Measurements from ENCODE around the gene INPP5E.
"Not testable (repeated sequence)": the region's sequence is repeated elsewhere in the genome, so short reads cannot be mapped to it uniquely, and the experiment has no call there.

Gene INPP5E

DNA sequence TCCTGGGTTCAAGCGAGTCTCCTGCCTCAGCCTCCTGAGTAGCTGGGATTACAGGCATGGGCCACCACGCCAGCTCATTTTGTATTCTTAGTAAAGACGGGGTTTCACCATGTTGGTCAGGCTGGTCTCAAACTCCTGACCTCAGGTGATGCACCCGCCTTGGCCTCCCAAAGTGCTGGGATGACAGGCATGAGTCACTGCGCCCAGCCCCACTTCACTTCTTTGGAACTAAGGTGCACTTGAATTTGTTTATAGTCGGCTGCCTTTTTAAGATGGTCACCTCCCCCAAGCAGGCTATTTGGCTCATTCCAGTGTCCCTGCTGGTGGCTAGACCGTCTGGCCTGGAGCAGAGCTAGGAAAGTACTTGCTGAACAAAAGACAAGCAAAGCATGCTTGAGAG lies 14.3 kb downstream of the INPP5E start:
- DNase-seq, result not testable (repeated sequence)

DNA sequence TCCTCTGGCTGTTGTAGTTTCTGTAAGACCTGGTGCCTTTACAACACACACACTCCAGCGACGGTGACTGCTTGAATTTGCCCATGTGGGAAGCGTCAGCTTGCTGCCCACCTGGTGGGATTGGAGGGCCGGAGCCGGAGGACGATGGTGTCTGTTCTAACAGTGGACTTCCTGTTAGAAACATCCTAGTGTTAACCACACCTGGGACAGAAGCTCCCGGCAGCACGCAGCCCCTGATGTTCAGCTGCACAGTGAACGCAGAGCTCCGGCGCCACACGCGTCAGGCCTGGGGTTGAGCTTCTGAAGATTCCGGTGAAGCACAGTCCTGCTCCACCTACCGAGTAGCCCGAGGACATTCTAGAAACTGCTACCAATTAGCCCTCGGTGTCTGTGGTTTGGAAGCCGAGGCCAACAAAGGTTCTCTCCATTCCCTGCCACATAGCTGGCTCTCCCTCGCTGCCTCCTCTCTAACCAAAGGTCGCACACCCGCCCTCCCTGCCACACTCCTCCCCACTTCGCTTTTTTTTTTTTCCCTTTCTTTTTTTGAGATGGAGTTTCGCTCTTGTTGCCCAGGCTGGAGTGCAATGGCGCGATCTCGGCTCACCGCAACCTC lies 14.8 kb downstream of the INPP5E start:
- DNase-seq, result no peak

- no peak for DNase-seq
Measured at GRCh38 chr9:136423432-136424146, 16.1 kb downstream of the INPP5E start.

DNA sequence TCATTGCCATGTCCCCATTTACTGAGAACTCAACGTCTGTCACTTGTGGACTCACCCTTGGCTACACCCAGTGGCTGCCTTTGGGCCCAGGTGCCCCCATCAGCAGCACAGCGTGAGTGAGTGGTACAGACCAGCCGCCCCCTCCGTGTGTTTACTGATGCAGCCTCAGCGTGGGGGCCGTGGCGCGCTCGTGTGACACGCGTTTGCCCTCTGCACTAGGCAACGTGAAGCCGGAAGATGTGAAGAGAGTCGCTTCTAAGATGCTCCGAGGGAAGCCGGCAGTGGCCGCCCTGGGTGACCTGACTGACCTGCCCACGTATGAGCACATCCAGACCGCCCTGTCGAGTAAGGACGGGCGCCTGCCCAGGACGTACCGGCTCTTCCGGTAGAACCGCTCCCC lies 16.8 kb downstream of the INPP5E start:
- DNase-seq, result no peak

- no peak for DNase-seq
Measured at GRCh38 chr9:136421791-136422190, 17.9 kb downstream of the INPP5E start.

DNA sequence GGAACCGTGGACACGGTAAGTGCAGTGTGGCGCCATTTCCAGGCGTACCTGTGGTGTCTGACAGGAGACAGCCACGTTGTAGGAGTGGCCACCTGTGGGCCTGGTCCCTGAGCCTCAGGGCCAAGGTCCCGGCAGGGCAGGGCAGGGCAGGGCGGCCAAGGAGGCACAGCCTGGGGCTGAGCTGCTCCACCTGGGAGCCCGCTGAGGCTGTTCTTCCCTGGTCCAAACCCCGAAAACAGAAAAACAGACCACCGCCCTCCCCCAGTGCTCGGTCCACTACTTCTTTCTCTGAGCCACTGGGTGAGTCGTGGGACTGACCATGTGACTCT lies 20.6 kb downstream of the INPP5E start:
- no peak for DNase-seq

DNA sequence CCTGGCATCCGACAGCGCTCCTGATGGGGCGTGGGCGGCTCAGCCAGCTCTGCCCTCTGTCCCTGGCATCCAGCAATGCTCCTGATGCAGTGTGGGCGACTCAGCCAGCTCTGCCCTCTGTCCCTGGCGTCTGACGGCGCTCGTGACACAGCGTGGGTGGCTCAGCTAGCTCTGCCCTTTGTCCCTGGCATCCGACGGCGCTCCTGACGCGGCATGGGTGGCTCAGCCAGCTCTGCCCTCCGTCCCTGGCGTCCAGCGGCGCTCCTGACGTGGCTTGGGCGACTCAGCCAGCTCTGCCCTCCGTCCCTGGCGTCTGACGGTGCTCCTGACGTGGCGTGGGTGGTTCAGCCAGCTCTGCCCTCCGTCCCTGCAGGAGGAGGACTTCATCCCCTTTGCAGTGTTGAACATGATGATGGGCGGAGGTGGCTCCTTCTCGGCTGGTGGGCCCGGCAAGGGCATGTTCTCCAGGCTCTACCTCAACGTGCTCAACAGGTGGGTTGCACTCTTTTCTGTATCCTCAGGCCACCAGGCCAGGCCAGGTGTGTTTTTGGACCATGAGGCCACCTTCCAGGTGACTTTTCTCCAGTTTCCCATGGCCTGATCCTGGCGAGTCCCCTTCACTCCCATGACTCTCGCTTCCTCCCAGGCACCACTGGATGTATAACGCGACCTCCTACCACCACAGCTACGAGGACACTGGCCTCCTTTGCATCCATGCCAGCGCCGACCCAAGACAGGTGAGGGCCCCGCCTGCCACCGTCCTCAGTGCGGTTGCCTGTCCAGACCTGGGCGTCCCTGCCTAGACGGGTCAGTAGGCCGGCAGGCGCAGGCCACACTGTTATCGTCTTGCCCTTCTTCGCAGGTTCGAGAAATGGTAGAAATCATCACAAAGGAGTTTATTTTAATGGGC lies 21.2 kb downstream of the INPP5E start:
- DNase-seq, result no peak

- DNase-seq, result no peak
Measured at GRCh38 chr9:136416914-136417313, 22.7 kb downstream of the INPP5E start.

- no peak for DNase-seq
Measured at GRCh38 chr9:136416427-136416826, 23.2 kb downstream of the INPP5E start.

DNA sequence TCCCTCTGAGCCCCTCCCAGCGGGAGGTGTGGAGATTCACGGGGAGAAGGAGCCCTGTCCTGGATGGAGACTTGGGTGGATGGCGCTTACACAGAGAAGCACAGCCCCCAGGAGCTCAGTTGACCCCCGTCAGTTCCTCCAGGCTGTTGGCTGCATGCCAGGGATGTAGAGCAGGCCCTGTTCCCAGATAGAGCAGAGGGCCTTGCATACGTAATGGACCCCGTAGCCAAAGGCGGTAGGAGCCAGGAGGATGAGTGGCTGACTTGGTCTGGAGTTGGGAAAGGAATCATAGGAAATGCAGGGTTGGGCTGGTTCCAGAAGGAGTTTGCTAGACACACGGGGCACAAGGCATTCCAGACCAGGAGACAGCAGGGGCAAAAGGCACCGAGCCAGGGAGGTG lies 26.7 kb downstream of the INPP5E start:
- DNase-seq, result no peak

- no peak for DNase-seq
Measured at GRCh38 chr9:136411378-136411777, 28.3 kb downstream of the INPP5E start.

DNA sequence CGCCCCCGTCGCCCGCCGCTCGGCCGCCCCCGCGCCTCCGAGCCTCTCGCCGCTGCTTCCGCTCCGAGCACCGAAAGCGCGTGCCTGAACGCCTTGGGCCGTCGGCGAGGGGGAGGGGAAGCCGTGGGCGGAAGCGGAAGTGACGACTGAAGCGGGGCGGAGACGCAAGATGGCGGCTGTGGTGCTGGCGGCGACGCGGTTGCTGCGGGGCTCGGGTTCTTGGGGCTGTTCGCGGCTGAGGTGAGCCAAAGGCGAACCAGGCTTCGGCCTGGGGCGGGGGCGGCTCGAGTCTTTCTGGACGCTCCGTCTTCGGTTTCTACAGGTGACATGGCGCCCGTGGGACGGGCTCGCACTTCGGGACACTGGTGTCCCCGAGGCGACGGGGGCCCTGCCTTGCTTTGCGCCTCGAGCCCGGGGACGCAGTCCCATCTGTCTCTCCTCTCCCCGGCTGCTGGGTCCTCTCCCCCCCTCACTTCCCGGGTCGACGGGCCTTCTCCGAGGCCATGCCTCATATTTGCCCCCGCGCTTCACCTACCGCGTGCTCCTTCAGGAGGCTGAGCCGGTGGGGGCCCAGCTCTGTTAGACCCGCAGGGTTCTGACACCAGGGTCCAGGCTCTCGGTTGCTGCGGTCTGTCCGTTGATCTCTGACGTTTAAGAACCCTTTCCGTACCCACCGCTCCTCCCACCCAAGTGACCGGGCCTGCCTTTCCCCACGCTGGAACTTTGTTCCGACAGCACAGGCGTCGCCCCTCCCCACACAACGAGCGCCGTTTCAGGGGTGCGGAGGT lies 29.0 kb downstream of the INPP5E start, which contains the start of the genes ENTR1 and PMPCA:
ENTR1 (minus strand) TSS at position 115 of the 788 bp plus-strand sequence. CDS start 217 bp downstream, outside the sequence.
PMPCA (plus strand) TSS at position 159 of the 788 bp plus-strand sequence; CDS start at position 170, 11 bp downstream.
- DNase-seq, result no peak

DNA sequence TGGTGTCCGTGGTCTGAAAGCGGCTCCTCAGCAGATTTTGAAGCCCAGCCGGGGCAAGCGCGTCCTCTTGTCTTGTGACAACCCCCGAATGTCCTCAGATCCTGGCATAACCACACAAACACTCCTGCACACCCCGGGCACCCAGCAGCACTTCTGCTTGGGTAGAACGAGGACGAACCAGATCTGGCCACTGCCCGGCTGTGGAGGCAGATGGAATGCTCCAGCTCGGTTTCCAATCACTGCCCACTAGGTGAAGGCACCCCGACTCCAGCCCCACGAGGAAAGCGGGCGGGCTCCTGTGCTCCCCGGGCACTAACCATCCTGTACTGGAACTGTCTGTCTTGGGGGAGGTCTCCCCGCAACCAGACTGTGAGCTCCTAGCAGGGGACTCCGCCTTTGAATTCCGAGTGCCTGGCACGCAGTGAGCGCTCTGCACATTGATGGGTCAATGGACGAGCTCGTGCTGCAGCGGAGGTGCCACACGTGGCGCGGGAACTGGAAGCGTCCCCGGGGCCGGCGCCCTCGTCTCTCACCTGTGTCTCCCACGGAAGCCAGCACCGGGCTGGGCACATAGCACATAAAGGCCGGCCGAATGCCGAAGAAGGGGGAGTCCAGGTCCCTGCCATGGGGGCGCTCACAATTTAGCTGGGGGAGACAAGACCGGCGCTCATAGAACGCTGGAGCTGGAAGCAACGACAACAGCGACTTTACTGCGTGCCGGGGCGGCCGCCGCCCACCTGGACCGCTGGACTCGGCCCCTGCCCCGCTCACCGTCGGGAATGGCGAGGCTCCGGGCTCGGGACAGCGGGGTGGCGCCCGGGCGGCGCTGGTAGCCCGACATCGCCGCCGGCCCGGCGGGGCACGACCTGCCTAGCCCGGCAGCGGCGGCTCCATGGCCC lies 29.8 kb downstream of the INPP5E start:
- no peak for DNase-seq

GRCh38 chr9:136407911-136408310 lies 31.7 kb downstream of the INPP5E start:
- no peak for DNase-seq

GRCh38 chr9:136407061-136407460 lies 32.6 kb downstream of the INPP5E start:
- not testable (repeated sequence) for DNase-seq

DNA sequence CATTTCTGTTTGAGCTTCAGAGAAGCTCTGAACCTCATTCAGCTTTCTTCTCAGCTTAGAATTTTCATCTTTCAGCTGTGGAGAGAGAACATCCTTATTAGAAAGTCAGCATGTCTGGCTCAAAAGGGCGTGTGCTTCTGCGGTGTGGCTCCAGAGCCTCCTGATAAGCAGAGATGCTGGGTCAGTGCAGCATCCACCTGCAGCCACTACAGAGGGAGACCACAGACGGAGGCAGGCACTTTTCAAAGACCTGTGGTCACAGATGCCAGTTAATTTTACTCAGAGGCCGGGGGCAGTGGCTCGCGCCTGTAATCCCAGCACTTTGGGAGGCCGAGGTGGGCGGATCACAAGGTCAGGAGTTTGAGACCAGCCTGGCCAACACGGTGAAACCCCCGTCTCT lies 33.7 kb downstream of the INPP5E start:
- not testable (repeated sequence) for DNase-seq

- no peak for DNase-seq
Measured at GRCh38 chr9:136405481-136405880, 34.2 kb downstream of the INPP5E start.

GRCh38 chr9:136404801-136405136 lies 34.9 kb downstream of the INPP5E start:
- no peak for DNase-seq

DNA sequence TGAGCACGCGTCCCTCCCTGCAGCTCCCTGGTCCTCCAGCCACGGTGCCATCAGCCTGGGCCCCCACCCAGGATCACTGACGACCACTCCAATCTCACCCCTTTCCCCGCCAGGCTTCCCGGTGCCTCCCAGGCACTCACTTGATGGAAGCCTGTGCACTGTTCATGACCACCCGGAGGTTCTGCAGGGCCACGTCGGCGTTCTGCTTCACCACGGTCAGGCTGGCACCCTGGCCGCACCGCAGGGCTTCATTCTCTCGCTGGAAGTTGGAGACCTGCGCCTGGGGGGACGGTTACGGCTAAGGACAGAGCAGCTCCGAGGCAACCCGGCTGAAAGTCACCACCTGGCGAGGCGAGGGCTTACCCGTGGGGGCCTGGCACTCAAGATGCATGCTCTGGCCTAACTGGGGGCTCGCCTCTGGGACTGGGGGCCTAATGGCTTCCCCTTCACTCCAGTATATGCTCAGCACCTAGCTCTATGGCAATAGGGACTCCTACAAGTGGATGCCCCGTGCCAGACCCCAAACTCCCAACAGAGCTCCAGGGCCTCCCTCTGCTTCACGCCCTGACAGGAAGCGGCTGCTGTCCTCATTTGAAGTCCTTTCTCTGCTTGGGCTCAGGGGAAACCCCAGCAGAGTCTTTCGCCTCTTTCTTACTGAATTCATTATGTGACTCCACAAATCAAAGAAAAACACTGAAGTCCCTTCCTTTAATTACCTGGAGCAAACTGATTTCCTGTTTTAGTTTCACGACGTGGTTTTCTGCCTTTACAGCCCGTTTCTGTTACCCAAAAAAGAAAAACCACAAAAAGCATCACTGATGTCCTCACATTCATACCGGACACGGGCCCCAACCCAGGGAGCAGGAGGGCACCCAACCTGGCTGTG lies 35.5 kb downstream of the INPP5E start:
- DNase-seq, result no peak

- DNase-seq, result no peak
Measured at GRCh38 chr9:136403538-136403914, 36.1 kb downstream of the INPP5E start.

GRCh38 chr9:136402067-136402466 lies 37.6 kb downstream of the INPP5E start:
- no peak for DNase-seq
